ENCODE results near the gene ANO7.

Gene ANO7

GRCh38 chr2:241215421-241215820, 26.9 kb downstream of the ANO7 start:
- Mint-ChIP-seq H3K27ac (no peak overlapping the region), H3K4me3 (no peak overlapping the region), H3K9me3 (peaks cover 5% of the 10 kb centered on the region), H3K4me1 (peaks cover 34% of the 10 kb centered on the region), H3K27me3 (ENCODE audit: low read depth, poor library complexity) (peaks cover 14% of the 10 kb centered on the region), H3K36me3 (ENCODE audit: low read depth) (peaks cover 5% of the 10 kb centered on the region)
- TF ChIP-seq, protein P1, sequence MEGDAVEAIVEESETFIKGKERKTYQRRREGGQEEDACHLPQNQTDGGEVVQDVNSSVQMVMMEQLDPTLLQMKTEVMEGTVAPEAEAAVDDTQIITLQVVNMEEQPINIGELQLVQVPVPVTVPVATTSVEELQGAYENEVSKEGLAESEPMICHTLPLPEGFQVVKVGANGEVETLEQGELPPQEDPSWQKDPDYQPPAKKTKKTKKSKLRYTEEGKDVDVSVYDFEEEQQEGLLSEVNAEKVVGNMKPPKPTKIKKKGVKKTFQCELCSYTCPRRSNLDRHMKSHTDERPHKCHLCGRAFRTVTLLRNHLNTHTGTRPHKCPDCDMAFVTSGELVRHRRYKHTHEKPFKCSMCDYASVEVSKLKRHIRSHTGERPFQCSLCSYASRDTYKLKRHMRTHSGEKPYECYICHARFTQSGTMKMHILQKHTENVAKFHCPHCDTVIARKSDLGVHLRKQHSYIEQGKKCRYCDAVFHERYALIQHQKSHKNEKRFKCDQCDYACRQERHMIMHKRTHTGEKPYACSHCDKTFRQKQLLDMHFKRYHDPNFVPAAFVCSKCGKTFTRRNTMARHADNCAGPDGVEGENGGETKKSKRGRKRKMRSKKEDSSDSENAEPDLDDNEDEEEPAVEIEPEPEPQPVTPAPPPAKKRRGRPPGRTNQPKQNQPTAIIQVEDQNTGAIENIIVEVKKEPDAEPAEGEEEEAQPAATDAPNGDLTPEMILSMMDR (IDR thresholded peaks at IDR 0.05), result no peak
- DNase-seq, result no peak

GRCh38 chr2:241216211-241216761, 27.8 kb downstream of the ANO7 start:
- Mint-ChIP-seq H3K27ac (no peak overlapping the region), H3K9me3 (peaks cover 5% of the 10 kb centered on the region), H3K27me3 (ENCODE audit: low read depth, poor library complexity) (peaks cover 10% of the 10 kb centered on the region), H3K4me3 (peak overlapping the region; percentile 48), H3K4me1 (peaks cover 32% of the 10 kb centered on the region), H3K36me3 (ENCODE audit: low read depth) (peaks cover 5% of the 10 kb centered on the region)
- peak; percentile 39 for DNase-seq
- TF ChIP-seq, protein P1 (IDR thresholded peaks at IDR 0.05), result no peak

GRCh38 chr2:241217320-241218031, 29.0 kb downstream of the ANO7 start:
- Mint-ChIP-seq H3K36me3 (ENCODE audit: low read depth) (peaks cover 5% of the 10 kb centered on the region), H3K4me3 (peak overlapping the region; percentile 76), H3K27me3 (ENCODE audit: low read depth, poor library complexity) (peaks cover 8% of the 10 kb centered on the region), H3K9me3 (peaks cover 5% of the 10 kb centered on the region), H3K4me1 (peaks cover 33% of the 10 kb centered on the region), H3K27ac (peak overlapping the region; percentile 92)
- DNase-seq, result peak; percentile 82
- TF ChIP-seq, protein P1 (IDR thresholded peaks at IDR 0.05), result no peak

- Mint-ChIP-seq H3K4me1 (peaks cover 42% of the 10 kb centered on the region), H3K27ac (peak overlapping the region; percentile 69), H3K9me3 (peaks cover 5% of the 10 kb centered on the region), H3K4me3 (peak overlapping the region; percentile 93), H3K36me3 (ENCODE audit: low read depth) (peaks cover 5% of the 10 kb centered on the region), H3K27me3 (ENCODE audit: low read depth, poor library complexity) (peaks cover 8% of the 10 kb centered on the region)
- TF ChIP-seq, protein P1 (IDR thresholded peaks at IDR 0.05), result no peak
- peak; percentile 71 for DNase-seq
Measured at GRCh38 chr2:241218131-241219029, 29.9 kb downstream of the ANO7 start.

GRCh38 chr2:241219030-241219382, 30.5 kb downstream of the ANO7 start:
- no peak for DNase-seq
- TF ChIP-seq, protein P1 (IDR thresholded peaks at IDR 0.05), result no peak
- Mint-ChIP-seq H3K27ac (no peak overlapping the region), H3K4me1 (peaks cover 48% of the 10 kb centered on the region), H3K36me3 (ENCODE audit: low read depth) (peaks cover 5% of the 10 kb centered on the region), H3K27me3 (ENCODE audit: low read depth, poor library complexity) (peaks cover 8% of the 10 kb centered on the region), H3K4me3 (peak overlapping the region; percentile 93), H3K9me3 (peaks cover 5% of the 10 kb centered on the region)

Data from nephron progenitor cell (in vitro differentiated cells).